ENCODE measurements around the gene YPEL2.

DNA sequence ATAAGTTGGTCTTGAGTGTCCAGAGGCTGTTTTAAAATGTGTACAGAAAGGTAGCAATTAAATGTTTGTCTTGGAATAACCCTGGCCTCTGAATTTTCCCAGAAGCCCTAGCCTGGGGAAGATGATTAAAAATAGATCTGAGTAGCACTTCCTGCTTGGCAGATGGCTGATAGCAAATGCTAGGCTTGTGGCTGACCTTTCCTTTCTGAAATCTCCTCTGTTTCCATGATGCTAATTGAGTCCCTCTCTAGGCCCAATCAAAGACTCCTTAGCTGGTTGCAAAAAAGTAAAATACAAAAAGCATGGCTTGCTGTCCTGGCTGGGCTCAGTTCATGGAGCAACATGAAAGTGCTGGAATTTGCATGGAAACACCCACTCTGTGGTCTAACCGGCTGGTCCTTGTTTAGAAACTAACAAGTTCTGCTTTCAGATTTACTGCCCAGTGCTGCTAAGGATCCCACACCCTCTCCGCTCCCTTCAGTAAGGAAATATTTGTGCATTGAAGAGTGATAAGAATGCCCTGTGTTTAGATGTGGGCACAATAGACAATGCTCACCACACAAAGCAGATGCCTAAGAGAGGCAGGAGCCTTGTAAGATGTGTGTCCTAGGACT is 40.8 kb downstream of the YPEL2 start:
- TF ChIP-seq FOXP2 (optimal IDR thresholded peaks at IDR 0.05; ENCODE audit: borderline replicate concordance, extremely low read depth, extremely low read length, insufficient read depth): no peak
- TF ChIP-seq POLR2AphosphoS5 (IDR thresholded peaks at IDR 0.05; ENCODE audit: low read depth, low read length): no peak
- no peak for TF ChIP-seq TAF1 (IDR thresholded peaks at IDR 0.05; ENCODE audit: borderline replicate concordance, insufficient read depth, low read length)
- no peak for TF ChIP-seq SIN3A (IDR thresholded peaks at IDR 0.05; ENCODE audit: borderline replicate concordance, insufficient read depth, low read length)
- TF ChIP-seq, protein P1, sequence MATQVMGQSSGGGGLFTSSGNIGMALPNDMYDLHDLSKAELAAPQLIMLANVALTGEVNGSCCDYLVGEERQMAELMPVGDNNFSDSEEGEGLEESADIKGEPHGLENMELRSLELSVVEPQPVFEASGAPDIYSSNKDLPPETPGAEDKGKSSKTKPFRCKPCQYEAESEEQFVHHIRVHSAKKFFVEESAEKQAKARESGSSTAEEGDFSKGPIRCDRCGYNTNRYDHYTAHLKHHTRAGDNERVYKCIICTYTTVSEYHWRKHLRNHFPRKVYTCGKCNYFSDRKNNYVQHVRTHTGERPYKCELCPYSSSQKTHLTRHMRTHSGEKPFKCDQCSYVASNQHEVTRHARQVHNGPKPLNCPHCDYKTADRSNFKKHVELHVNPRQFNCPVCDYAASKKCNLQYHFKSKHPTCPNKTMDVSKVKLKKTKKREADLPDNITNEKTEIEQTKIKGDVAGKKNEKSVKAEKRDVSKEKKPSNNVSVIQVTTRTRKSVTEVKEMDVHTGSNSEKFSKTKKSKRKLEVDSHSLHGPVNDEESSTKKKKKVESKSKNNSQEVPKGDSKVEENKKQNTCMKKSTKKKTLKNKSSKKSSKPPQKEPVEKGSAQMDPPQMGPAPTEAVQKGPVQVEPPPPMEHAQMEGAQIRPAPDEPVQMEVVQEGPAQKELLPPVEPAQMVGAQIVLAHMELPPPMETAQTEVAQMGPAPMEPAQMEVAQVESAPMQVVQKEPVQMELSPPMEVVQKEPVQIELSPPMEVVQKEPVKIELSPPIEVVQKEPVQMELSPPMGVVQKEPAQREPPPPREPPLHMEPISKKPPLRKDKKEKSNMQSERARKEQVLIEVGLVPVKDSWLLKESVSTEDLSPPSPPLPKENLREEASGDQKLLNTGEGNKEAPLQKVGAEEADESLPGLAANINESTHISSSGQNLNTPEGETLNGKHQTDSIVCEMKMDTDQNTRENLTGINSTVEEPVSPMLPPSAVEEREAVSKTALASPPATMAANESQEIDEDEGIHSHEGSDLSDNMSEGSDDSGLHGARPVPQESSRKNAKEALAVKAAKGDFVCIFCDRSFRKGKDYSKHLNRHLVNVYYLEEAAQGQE (IDR thresholded peaks at IDR 0.05; ENCODE audit: insufficient read depth in 1 of 2, low read depth in 2 of 2, low read length in 2 of 2): no peak

All from PFSK-1 (cell line).